Keratinocyte (primary cell): ENCODE results near the gene SLC9A3. TPM values are rescaled to one million over a fixed set of nuclear protein-coding genes. Genes with fewer than 3 reads are reported as not detected.

ENCODE experiments used
- DNase-seq: peaks from one replicate; pipeline ENCODE4 v3.0.0-alpha.2; 2011; ENCODE audit warnings: low read depth, missing footprints, low spot score
- FAIRE-seq: peaks from 2 replicates; lab custom pipeline; 2011; peaks lifted over from hg19 to GRCh38; lab: Jason Lieb, UNC
- H2AFZ ChIP-seq: 2 replicates; pipeline ENCODE4 v1.6.0; 2012; ENCODE audit warnings: low read length, control low read depth, inconsistent platforms; ENCODE audit not compliant: control insufficient read depth
- H3K27ac ChIP-seq: 2 replicates; pipeline ENCODE4 v1.5.1; 2011; ENCODE audit warnings: low read length; ENCODE audit not compliant: control insufficient read depth, insufficient read depth
- H3K27me3 ChIP-seq: 3 replicates; pipeline ENCODE4 v1.6.0; 2011; ENCODE audit warnings: low read length; ENCODE audit not compliant: control insufficient read depth, insufficient read depth; ENCODE audit errors: extremely low read depth
- H3K36me3 ChIP-seq, 2 experiments: 2 replicates in 1 of 2; 3 replicates in 1 of 2; pipeline ENCODE4 v1.5.1; 2011; ENCODE audit warnings: low read length in 2 of 2, mild to moderate bottlenecking in 1 of 2; ENCODE audit not compliant: control insufficient read depth in 2 of 2, insufficient read depth in 2 of 2; ENCODE audit errors: extremely low read depth in 1 of 2
- H3K4me1 ChIP-seq: 3 replicates; pipeline ENCODE4 v1.5.1; 2011; ENCODE audit warnings: low read length; ENCODE audit not compliant: control insufficient read depth, insufficient read depth; ENCODE audit errors: extremely low read depth
- H3K4me2 ChIP-seq: 3 replicates; pipeline ENCODE4 v1.6.0; 2011; ENCODE audit warnings: low read depth, low read length; ENCODE audit not compliant: control insufficient read depth, insufficient read depth; ENCODE audit errors: extremely low read depth
- H3K4me3 ChIP-seq, 3 experiments: fragments of 200-600 bp in 1 of 3; sonication (generic) in 1 of 3; 2 replicates in 2 of 3; 3 replicates in 1 of 3; pipeline ENCODE4 v1.5.1; 2011 to 2016; ENCODE audit warnings: low read length in 3 of 3, mild to moderate bottlenecking in 3 of 3, control low read depth in 2 of 3, inconsistent platforms in 1 of 3, low read depth in 1 of 3, mixed read lengths in 1 of 3, mixed run types in 1 of 3, moderate library complexity in 1 of 3; ENCODE audit not compliant: control insufficient read depth in 2 of 3, insufficient read depth in 2 of 3; ENCODE audit errors: extremely low read depth in 1 of 3
- H3K79me2 ChIP-seq: 2 replicates; pipeline ENCODE4 v1.6.0; 2012; ENCODE audit warnings: low read length; ENCODE audit not compliant: control insufficient read depth, insufficient read depth
- H3K9ac ChIP-seq: 3 replicates; pipeline ENCODE4 v1.6.0; 2011; ENCODE audit warnings: low read length; ENCODE audit not compliant: control insufficient read depth, insufficient read depth; ENCODE audit errors: extremely low read depth
- H3K9me1 ChIP-seq: 3 replicates; pipeline ENCODE4 v1.6.0; 2011; ENCODE audit warnings: low read length; ENCODE audit not compliant: control insufficient read depth, insufficient read depth; ENCODE audit errors: extremely low read depth
- H3K9me3 ChIP-seq: 2 replicates; pipeline ENCODE4 v1.5.1; 2012; ENCODE audit warnings: low read depth, low read length; ENCODE audit not compliant: control insufficient read depth
- H4K20me1 ChIP-seq: 3 replicates; pipeline ENCODE4 v1.6.0; 2011; ENCODE audit warnings: low read length; ENCODE audit not compliant: control insufficient read depth, insufficient read depth; ENCODE audit errors: extremely low read depth
- CTCF ChIP-seq, 3 experiments: IDR thresholded peaks in 1 of 3; conservative IDR thresholded peaks in 1 of 3; optimal IDR thresholded peaks in 1 of 3; 2 replicates in 2 of 3; 3 replicates in 1 of 3; pipeline versions ENCODE3 to v1.5.1; 2011; ENCODE audit warnings: low read length in 3 of 3, mild to moderate bottlenecking in 3 of 3, moderate library complexity in 2 of 3, control low read depth in 1 of 3, inconsistent platforms in 1 of 3; ENCODE audit not compliant: insufficient read depth in 2 of 3; ENCODE audit errors: extremely low read depth in 1 of 3
- EZH2 ChIP-seq: IDR thresholded peaks from one replicate; pipeline ENCODE4 v1.6.1; 2012; ENCODE audit warnings: inconsistent platforms, mild to moderate bottlenecking, low read length, moderate library complexity
- dilution Hi-C: fragments of 300-500 bp; cut with MboI; formaldehyde crosslinking; loops from one replicate; pipeline ENCODE4 v1.7.0; 2020; ENCODE audit warnings: low sequenced_read_pairs; ENCODE audit not compliant: extremely low pct_ligation_motif_present
- polyA plus RNA-seq, 5 experiments: library from polyadenylated mRNA; depleted of rRNA in 3 of 5; stranded (reverse) in 3 of 5; stranded (forward) in 1 of 5; unstranded in 1 of 5; fragments of >200 nt; gene quantifications; 1 replicate in 1 of 5; 2 replicates in 3 of 5; 3 replicates in 1 of 5; pipeline versions ENCODE4 v1.2.1 to v1.2.3, GENCODE V29; 2011 to 2012; ENCODE audit warnings: missing spikeins in 2 of 5, low read depth in 1 of 5, low replicate concordance in 1 of 5

The SLC9A3 gene
- polyA plus RNA-seq, 1 donor (not counting 4 experiments of a cell fraction or from before 2014, with no cell fraction given), result 0.55 TPM

GRCh38 chr5:516980-517379, 7.3 kb downstream of the SLC9A3 start:
- no peak overlapping the region for H3K4me3 ChIP-seq
- no peaks in the 10 kb centered on the region for H3K9me3 ChIP-seq
- no peak overlapping the region for H3K27ac ChIP-seq
- no peaks in the 10 kb centered on the region for H4K20me1 ChIP-seq
- H3K79me2 ChIP-seq, result no peaks in the 10 kb centered on the region
- no peak overlapping the region for H3K4me2 ChIP-seq
- dilution Hi-C loops, result no loop called here
- FAIRE-seq (no peak), DNase-seq (no peak)
- no peak overlapping the region for H2AFZ ChIP-seq
- peaks cover 4% of the 10 kb centered on the region for H3K4me1 ChIP-seq
- H3K27me3 ChIP-seq, result peaks cover 67% of the 10 kb centered on the region
- TF ChIP-seq EZH2, result no peak
- no peak for TF ChIP-seq CTCF (optimal IDR thresholded peaks at IDR 0.05 in 1 of 3, IDR thresholded peaks at IDR 0.05 in 1 of 3, conservative IDR thresholded peaks at IDR 0.05 in 1 of 3; ENCODE audit: extremely low read depth in 1 of 3, insufficient read depth in 2 of 3, low read length in 3 of 3)
- H3K36me3 ChIP-seq, result no peaks in the 10 kb centered on the region
- no peaks in the 10 kb centered on the region for H3K9me1 ChIP-seq
- H3K9ac ChIP-seq, result no peak overlapping the region

GRCh38 chr5:516338-516925, 7.8 kb downstream of the SLC9A3 start:
- Histone ChIP-seq H4K20me1 (no peaks in the 10 kb centered on the region), H3K27me3 (peaks cover 63% of the 10 kb centered on the region), H3K27ac (no peak overlapping the region), H3K9me3 (no peaks in the 10 kb centered on the region), H3K9me1 (no peaks in the 10 kb centered on the region), H3K79me2 (no peaks in the 10 kb centered on the region), H3K4me3 (no peak overlapping the region), H3K36me3 (no peaks in the 10 kb centered on the region), H3K4me1 (peaks cover 4% of the 10 kb centered on the region), H3K4me2 (peak overlapping the region; percentile 22), H2AFZ (no peak overlapping the region), H3K9ac (no peak overlapping the region)
- DNase-seq, result no peak
- dilution Hi-C loops, result no loop called here
- no peak for FAIRE-seq
- TF ChIP-seq EZH2 (no peak), CTCF (optimal IDR thresholded peaks at IDR 0.05 in 1 of 3, IDR thresholded peaks at IDR 0.05 in 1 of 3, conservative IDR thresholded peaks at IDR 0.05 in 1 of 3; ENCODE audit: extremely low read depth in 1 of 3, insufficient read depth in 2 of 3, low read length in 3 of 3) (no peak)
